Loucy (cell line): ENCODE results near the gene DUS3L.

Experiments
- H2AFZ ChIP-seq: fragments of 200-600 bp; sonication (generic); 2 replicates; pipeline ENCODE4 v1.6.0; 2016; ENCODE audit warnings: antibody characterized with exemption, mild to moderate bottlenecking, low read length, moderate library complexity
- H3F3A ChIP-seq: fragments of 200-600 bp; 2 replicates; pipeline ENCODE4 v1.6.0; 2016; ENCODE audit warnings: antibody characterized with exemption, low read depth, mild to moderate bottlenecking
- H3K27me3 ChIP-seq: fragments of 200-600 bp; sonication (generic); 2 replicates; pipeline ENCODE4 v1.6.1; 2014; ENCODE audit warnings: low read length, mild to moderate bottlenecking; ENCODE audit not compliant: insufficient read depth, poor library complexity, severe bottlenecking
- H3K36me3 ChIP-seq: fragments of 200-600 bp; sonication (generic); 2 replicates; pipeline ENCODE4 v1.6.1; 2016; ENCODE audit warnings: low read length; ENCODE audit not compliant: insufficient read depth
- H3K4me1 ChIP-seq: fragments of 200-600 bp; sonication (generic); 2 replicates; pipeline ENCODE4 v1.5.1; 2014; ENCODE audit warnings: low read length, mild to moderate bottlenecking; ENCODE audit not compliant: insufficient read depth, poor library complexity, severe bottlenecking
- H3K4me2 ChIP-seq: fragments of 200-600 bp; sonication (generic); 2 replicates; pipeline ENCODE4 v1.6.0; 2014; ENCODE audit warnings: antibody characterized with exemption, low read length, low read depth, mild to moderate bottlenecking; ENCODE audit not compliant: poor library complexity, severe bottlenecking
- H3K4me3 ChIP-seq: fragments of 200-600 bp; sonication (generic); 2 replicates; pipeline ENCODE4 v1.5.1; 2014; ENCODE audit warnings: low read length, mild to moderate bottlenecking, mixed read lengths; ENCODE audit not compliant: poor library complexity, severe bottlenecking
- H3K79me2 ChIP-seq: fragments of 200-600 bp; sonication (generic); 2 replicates; pipeline ENCODE4 v1.6.1; 2014; ENCODE audit warnings: low read length; ENCODE audit not compliant: insufficient read depth
- H3K9ac ChIP-seq: fragments of 200-600 bp; sonication (generic); 2 replicates; pipeline ENCODE4 v1.6.0; 2014; ENCODE audit warnings: mild to moderate bottlenecking, low read depth, low read length, moderate library complexity; ENCODE audit not compliant: poor library complexity, severe bottlenecking
- H3K9me2 ChIP-seq: fragments of 200-600 bp; sonication (generic); replicated peaks from 2 replicates; pipeline ENCODE4 v1.6.1; 2016; ENCODE audit warnings: low read depth, low read length, mixed read lengths
- H3K9me3 ChIP-seq: fragments of 200-600 bp; sonication (generic); 2 replicates; pipeline ENCODE4 v1.6.1; 2014; ENCODE audit warnings: mild to moderate bottlenecking, antibody characterized with exemption, low read length, low read depth; ENCODE audit not compliant: insufficient read depth
- H4K20me1 ChIP-seq: fragments of 200-600 bp; sonication (generic); 2 replicates; pipeline ENCODE4 v1.6.0; 2014; ENCODE audit warnings: antibody characterized with exemption, low read length, mild to moderate bottlenecking; ENCODE audit not compliant: insufficient read depth, poor library complexity, severe bottlenecking
- EZH2phosphoT487 ChIP-seq: fragments of 200-600 bp; IDR thresholded peaks from 2 replicates; pipeline ENCODE4 v1.6.1; 2018; ENCODE audit warnings: antibody characterized with exemption, mild to moderate bottlenecking, moderate library complexity, borderline replicate concordance
- TF ChIP-seq, protein P1 (sequence below): fragments of 200-600 bp; sonication (generic); conservative IDR thresholded peaks from 2 replicates; pipeline ENCODE4 v1.5.1; 2014; ENCODE audit warnings: mild to moderate bottlenecking, antibody characterized with exemption, low read length

DUS3L gene, protein sequence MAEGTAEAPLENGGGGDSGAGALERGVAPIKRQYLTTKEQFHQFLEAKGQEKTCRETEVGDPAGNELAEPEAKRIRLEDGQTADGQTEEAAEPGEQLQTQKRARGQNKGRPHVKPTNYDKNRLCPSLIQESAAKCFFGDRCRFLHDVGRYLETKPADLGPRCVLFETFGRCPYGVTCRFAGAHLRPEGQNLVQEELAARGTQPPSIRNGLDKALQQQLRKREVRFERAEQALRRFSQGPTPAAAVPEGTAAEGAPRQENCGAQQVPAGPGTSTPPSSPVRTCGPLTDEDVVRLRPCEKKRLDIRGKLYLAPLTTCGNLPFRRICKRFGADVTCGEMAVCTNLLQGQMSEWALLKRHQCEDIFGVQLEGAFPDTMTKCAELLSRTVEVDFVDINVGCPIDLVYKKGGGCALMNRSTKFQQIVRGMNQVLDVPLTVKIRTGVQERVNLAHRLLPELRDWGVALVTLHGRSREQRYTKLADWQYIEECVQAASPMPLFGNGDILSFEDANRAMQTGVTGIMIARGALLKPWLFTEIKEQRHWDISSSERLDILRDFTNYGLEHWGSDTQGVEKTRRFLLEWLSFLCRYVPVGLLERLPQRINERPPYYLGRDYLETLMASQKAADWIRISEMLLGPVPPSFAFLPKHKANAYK

DNA sequence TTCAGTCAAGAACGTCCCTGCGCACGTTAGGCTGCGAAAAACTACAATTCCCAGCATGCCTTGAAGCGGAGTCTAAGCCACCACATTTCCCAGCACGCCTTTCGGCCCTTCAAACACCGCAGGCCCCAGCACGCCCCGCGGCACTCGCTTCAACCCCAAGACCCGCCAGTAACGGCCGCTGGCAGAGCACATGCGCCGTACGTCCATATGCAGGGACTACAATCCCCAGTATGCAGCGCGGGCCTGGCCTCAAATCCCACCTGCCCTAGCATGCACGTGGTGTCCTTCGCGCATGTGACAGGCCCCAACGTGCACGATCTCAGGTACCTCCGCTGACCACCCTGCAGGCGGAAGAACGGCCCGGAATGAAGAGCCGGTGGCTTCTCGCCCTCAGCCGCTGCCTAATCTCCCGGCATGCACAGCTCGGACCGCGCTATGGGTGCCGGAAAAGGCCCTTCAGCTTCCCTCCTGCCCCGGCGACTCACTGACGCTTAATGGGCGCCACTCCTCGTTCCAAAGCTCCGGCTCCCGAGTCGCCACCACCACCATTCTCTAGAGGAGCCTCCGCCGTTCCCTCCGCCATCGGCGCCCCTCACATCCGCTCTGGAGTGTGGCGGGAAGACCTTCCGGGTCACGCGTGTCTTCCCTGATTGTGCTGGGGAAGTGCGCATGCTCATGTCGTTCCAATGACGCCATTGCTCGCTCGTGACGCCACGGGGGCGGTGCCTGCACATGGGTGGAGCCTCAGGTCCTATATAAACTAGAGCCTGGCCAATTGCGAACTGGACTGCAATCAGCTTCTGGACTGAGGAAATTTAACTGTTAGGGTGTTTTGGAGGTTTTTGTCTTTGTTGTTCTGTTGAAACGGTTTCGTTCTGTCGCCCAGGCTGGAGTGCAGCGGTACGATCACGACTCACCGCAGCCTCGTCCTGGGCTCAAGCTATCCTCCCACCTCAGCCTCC lies at the start of gene DUS3L:
TSS of gene DUS3L (minus strand) at position 605 of the 962 bp plus-strand sequence. CDS start at position 583, 22 bp downstream.
- Histone ChIP-seq H3K4me3 (peak within 1 kb of the TSS; percentile 83), H3K4me1 (peaks cover 8% of the 10 kb centered on the region)

DNA sequence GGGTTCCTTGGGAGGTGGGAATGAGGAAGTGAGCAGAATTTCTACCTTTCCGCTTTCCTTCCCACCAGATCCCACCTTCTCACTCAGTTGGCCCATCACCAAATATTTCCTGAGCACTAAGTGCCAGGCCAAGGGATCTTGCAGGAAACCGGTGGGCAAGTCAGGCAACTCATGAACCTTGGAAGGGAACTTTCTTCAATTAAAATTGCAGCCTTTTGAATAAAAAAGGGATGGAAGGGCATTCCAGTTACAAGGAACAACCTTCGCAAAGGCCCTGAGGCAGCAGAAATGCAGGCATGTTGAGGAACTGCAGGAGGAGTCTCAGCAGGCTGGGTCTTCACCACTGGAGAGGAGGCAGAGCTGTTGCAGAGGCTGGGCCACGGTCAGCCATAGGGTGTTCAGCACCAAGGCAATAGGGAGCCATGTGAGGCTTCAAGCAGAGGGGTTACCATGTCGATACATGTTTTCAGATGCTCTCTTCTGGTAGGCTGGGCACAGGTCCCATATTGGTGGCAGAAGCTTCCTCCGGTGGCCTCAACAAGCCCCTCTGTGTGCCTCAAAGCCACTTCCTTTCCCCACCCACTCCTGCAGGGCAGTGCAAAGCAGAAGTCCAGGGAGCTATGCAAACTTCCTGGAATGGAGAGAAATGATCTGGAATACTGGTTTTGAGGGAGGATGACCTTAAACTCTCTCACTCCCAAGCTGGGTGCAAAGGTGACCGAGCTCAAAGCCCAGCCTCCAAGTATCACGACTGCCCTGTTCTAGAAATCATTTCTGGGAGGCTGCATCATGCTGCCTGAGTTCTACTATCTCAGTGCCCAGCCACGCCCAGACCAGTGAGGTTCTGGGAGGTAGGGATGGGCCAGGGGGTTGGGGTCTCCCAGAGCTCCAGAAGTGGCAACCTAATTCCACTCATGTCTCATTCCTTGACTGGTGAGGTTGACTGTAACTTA lies 48.4 kb upstream of the DUS3L start, which contains the start of gene FUT6:
TSS of gene FUT6 (minus strand) at position 638 of the 953 bp plus-strand sequence. CDS start 7,135 bp downstream, outside the sequence.
- Histone ChIP-seq H3K4me1 (peaks cover 13% of the 10 kb centered on the region), H3K27me3 (no peaks in the 10 kb centered on the region), H3K4me2 (peak within 1 kb of the TSS; percentile 57), H3F3A (no peaks in the 10 kb centered on the region), H3K9me2 (no peaks in the 10 kb centered on the region), H3K9me3 (no peaks in the 10 kb centered on the region), H3K9ac (peak within 1 kb of the TSS; percentile 64), H4K20me1 (no peaks in the 10 kb centered on the region), H3K79me2 (no peaks in the 10 kb centered on the region), H2AFZ (peak within 1 kb of the TSS; percentile 76), H3K4me3 (no peak within 1 kb of the TSS), H3K36me3 (no peaks in the 10 kb centered on the region)
- TF ChIP-seq, protein P1, sequence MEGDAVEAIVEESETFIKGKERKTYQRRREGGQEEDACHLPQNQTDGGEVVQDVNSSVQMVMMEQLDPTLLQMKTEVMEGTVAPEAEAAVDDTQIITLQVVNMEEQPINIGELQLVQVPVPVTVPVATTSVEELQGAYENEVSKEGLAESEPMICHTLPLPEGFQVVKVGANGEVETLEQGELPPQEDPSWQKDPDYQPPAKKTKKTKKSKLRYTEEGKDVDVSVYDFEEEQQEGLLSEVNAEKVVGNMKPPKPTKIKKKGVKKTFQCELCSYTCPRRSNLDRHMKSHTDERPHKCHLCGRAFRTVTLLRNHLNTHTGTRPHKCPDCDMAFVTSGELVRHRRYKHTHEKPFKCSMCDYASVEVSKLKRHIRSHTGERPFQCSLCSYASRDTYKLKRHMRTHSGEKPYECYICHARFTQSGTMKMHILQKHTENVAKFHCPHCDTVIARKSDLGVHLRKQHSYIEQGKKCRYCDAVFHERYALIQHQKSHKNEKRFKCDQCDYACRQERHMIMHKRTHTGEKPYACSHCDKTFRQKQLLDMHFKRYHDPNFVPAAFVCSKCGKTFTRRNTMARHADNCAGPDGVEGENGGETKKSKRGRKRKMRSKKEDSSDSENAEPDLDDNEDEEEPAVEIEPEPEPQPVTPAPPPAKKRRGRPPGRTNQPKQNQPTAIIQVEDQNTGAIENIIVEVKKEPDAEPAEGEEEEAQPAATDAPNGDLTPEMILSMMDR = no peak
- no peak for TF ChIP-seq EZH2phosphoT487

More for the DNA sequence above, at the start of gene DUS3L:
- Histone ChIP-seq H3K36me3 (peaks cover 28% of the 10 kb centered on the region; the same call in 1 of the 2 replicates), H3F3A (no peaks in the 10 kb centered on the region), H3K4me2 (peak within 1 kb of the TSS; percentile 85), H2AFZ (peak within 1 kb of the TSS; percentile 84), H3K79me2 (peaks cover 21% of the 10 kb centered on the region; the same call in 1 of the 2 replicates), H3K9ac (peak within 1 kb of the TSS; percentile 89), H3K27me3 (no peaks in the 10 kb centered on the region), H4K20me1 (peaks cover 8% of the 10 kb centered on the region), H3K9me3 (no peaks in the 10 kb centered on the region), H3K9me2 (no peaks in the 10 kb centered on the region)
- TF ChIP-seq, protein P1 = no peak
- no peak for TF ChIP-seq EZH2phosphoT487
